OCI-LY7 (cell line): ENCODE data around the gene PTPRU. TPM values are rescaled to one million over a fixed set of nuclear protein-coding genes. Genes with fewer than 3 reads are reported as not detected.

Source experiments
- BruUV-seq: library from RNA; stranded (reverse); fragments of 400-500 nt; replicated peaks from 2 replicates; lab custom pipeline; 2021; lab: Mats Ljungman, UMichigan
- CTCF ChIA-PET: fragments of 300-600 bp; sonication (Branson Sonifier 250); formaldehyde crosslinking; loops from one replicate; lab custom pipeline; 2022; ENCODE audit warnings: antibody characterized with exemption; ENCODE audit not compliant: unreplicated experiment; lab: Charles Lee
- POLR2A ChIA-PET: fragments of 300-600 bp; sonication (Branson Sonifier 250); formaldehyde crosslinking; loops from one replicate; lab custom pipeline; 2022; ENCODE audit warnings: antibody characterized with exemption; lab: Charles Lee
- DNase-seq: peaks from one replicate; pipeline ENCODE4 v3.0.0-alpha.2; 2015; ENCODE audit warnings: low spot score
- H2AFZ ChIP-seq: fragments of 200-600 bp; sonication (generic), shearing (Covaris generic); 2 replicates; pipeline ENCODE4 v1.6.1; 2014; ENCODE audit warnings: mild to moderate bottlenecking, antibody characterized with exemption, low read length, moderate library complexity
- H3K27ac ChIP-seq: fragments of 200-600 bp; sonication (generic); 2 replicates; pipeline ENCODE4 v1.5.1; 2014; ENCODE audit warnings: mixed run types, low read depth, mild to moderate bottlenecking, moderate library complexity, low read length, inconsistent platforms; ENCODE audit not compliant: poor library complexity, severe bottlenecking
- H3K36me3 ChIP-seq: fragments of 200-600 bp; sonication (generic); 2 replicates; pipeline ENCODE4 v1.6.1; 2014; ENCODE audit warnings: mild to moderate bottlenecking, antibody characterized with exemption, low read length, moderate library complexity, mixed read lengths; ENCODE audit not compliant: insufficient read depth
- H3K4me1 ChIP-seq: fragments of 200-600 bp; sonication (generic); 2 replicates; pipeline ENCODE4 v1.5.1; 2014; ENCODE audit warnings: mild to moderate bottlenecking, low read length; ENCODE audit not compliant: insufficient read depth, poor library complexity, severe bottlenecking
- H3K4me2 ChIP-seq: fragments of 200-600 bp; sonication (generic); 2 replicates; pipeline ENCODE4 v1.6.1; 2014; ENCODE audit warnings: mild to moderate bottlenecking, low read length
- H3K4me3 ChIP-seq: fragments of 200-600 bp; sonication (generic); 2 replicates; pipeline ENCODE4 v1.5.1; 2014; ENCODE audit warnings: mild to moderate bottlenecking, low read depth, low read length; ENCODE audit not compliant: poor library complexity, severe bottlenecking
- H3K79me2 ChIP-seq: fragments of 200-600 bp; sonication (generic); 2 replicates; pipeline ENCODE4 v1.6.1; 2016; ENCODE audit warnings: low read depth, mild to moderate bottlenecking, low read length, moderate library complexity, mixed read lengths; ENCODE audit not compliant: insufficient read depth
- H3K9me2 ChIP-seq: fragments of 200-600 bp; sonication (generic); 2 replicates; pipeline ENCODE4 v1.6.1; 2016; ENCODE audit warnings: mild to moderate bottlenecking, low read length, mixed read lengths; ENCODE audit not compliant: insufficient read depth
- H3K9me3 ChIP-seq: fragments of 200-600 bp; sonication (generic); 2 replicates; pipeline ENCODE4 v1.6.1; 2014; ENCODE audit warnings: mild to moderate bottlenecking, mixed run types, low read length, mixed read lengths
- H4K20me1 ChIP-seq: fragments of 200-600 bp; sonication (generic); 2 replicates; pipeline ENCODE4 v1.6.1; 2014; ENCODE audit warnings: mild to moderate bottlenecking, antibody characterized with exemption, low read length, moderate library complexity, mixed read lengths; ENCODE audit not compliant: insufficient read depth
- CTCF ChIP-seq: fragments of 200-600 bp; sonication (generic); conservative IDR thresholded peaks from 2 replicates; pipeline ENCODE4 v1.5.1; 2014; ENCODE audit warnings: mild to moderate bottlenecking, antibody characterized with exemption, low read length, moderate library complexity, mixed read lengths
- EZH2phosphoT487 ChIP-seq: fragments of 200-600 bp; sonication (generic); IDR thresholded peaks from 2 replicates; pipeline ENCODE4 v1.6.1; 2018; ENCODE audit warnings: low read depth, borderline replicate concordance, mild to moderate bottlenecking, mixed run types, antibody characterized with exemption, low read length, moderate library complexity, mixed read lengths
- intact Hi-C: fragments of 100-400 bp; cut with micrococcal nuclease; formaldehyde crosslinking; loops from one replicate; pipeline ENCODE4 v1.10.0; 2022; ENCODE audit not compliant: unreplicated experiment
- total RNA-seq, 2 experiments: library from RNA; depleted of rRNA in 1 of 2; stranded (reverse); fragments of >200 nt in 1 of 2; shearing (Covaris generic) in 1 of 2; gene quantifications; 2 replicates each; pipeline ENCODE4 v1.2.3, GENCODE V29; 2014 to 2022

PTPRU gene
- total RNA-seq, 2 experiments from 2014 or later, result 2.5 to 4.6 TPM

DNA sequence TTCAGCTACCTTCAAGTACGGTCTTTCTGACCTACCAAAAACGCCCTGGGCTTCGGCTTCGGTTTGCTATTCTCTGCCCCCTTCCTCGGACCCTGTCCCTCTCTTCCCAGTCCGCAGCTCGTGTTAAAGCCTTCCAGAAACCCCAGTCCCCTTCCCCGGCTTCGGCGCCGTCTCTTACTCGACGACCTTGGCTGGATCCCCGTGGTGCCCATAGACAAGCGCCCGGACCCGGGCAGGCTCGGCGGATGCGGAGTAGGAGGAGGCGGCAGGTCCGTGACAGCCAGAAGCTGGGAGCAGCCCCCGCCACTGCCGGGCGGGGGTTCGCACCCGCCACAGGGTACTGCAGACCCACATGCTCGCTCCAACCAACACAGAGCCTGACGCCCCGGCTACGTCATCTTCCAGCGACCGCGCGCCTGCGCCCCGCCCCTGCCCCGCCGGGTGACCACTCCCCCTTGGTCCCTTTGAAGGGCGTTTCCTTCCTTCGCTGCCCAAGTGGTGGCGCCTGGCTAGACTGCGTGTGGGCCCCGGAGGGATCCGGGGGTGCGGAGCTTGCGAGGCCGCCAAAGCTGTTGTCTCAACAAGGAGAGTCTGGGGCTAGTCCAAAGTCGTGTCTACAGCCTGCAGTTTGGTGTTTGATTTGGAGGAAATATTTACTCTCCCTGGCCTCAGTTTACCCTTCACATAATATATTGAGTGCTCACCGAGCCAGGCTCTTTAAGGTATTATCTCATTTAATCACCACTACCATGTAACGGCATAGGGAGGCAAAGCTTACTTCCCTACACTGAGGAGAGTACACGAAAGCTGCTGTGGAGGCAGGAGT is 5.6 kb upstream of the PTPRU start, which contains the start of gene MECR:
Gene MECR, minus strand, starts transcription at position 382 of the 826 bp plus-strand sequence. Its CDS starts 28 bp downstream, at position 354.
- no peak for TF ChIP-seq EZH2phosphoT487
- TF ChIP-seq CTCF, result peak; percentile 64
- DNase-seq, result peak; percentile 94
- H3K4me1 ChIP-seq, result peaks cover 18% of the 10 kb centered on the region
- peak within 1 kb of the TSS; percentile 91 for H3K4me2 ChIP-seq
- peaks cover 9% of the 10 kb centered on the region; the same call in 1 of the 2 replicates for H3K79me2 ChIP-seq
- H3K4me3 ChIP-seq, result peak within 1 kb of the TSS; percentile 97
- no TSS peak for BruUV-seq
- H3K27ac ChIP-seq, result no peak within 1 kb of the TSS
- ChIA-PET CTCF (interaction anchor here (0.5 kb wide), 1 partner anchor 1968 kb away, joined by 3 read pairs; no protein-coding TSS in a partner anchor), POLR2A (interaction anchor here (0.5 to 1.0 kb wide), 3 partner anchors 49 to 286 kb away, joined by 3 read pairs; partner anchors contain the start of gene SRSF4)
- H3K9me2 ChIP-seq, result no peaks in the 10 kb centered on the region
- no peaks in the 10 kb centered on the region for H3K36me3 ChIP-seq
- peak within 1 kb of the TSS; percentile 98 for H2AFZ ChIP-seq
- H3K9me3 ChIP-seq, result no peaks in the 10 kb centered on the region
- intact Hi-C loops, result loop anchor here (10.0 kb wide), 1 partner anchor 94 kb away; no protein-coding TSS in a partner anchor
- no peaks in the 10 kb centered on the region for H4K20me1 ChIP-seq

DNA sequence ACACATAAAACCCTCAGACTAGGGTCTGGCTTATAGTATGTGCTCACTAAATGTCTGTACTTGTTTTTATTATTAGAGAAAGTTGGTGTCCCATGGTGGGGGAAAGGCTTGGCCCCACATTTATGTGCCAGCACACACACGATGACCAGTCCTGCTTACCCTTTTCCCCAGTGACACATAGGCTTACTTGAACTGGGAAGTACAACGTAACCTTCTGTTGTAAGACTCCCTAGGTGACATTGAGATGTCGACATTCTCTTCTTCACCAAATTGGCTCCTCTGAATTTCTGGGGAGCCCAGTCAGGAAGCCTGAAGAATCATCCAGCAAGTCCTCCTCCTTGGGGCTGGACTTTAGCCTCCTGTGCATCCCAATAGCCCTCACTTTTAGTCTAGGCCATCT is 3.9 kb upstream of the PTPRU start:
- CTCF ChIA-PET, result interaction anchor here (1.2 kb wide), 1 partner anchor 51 kb away, joined by 3 read pairs; the partner anchor contains the start of gene SRSF4
- H3K4me1 ChIP-seq, result peaks cover 28% of the 10 kb centered on the region
- TF ChIP-seq CTCF (no peak), EZH2phosphoT487 (no peak)
- no peaks in the 10 kb centered on the region for H3K36me3 ChIP-seq
- no peak overlapping the region for H3K27ac ChIP-seq
- H3K79me2 ChIP-seq, result peaks cover 9% of the 10 kb centered on the region; the same call in 1 of the 2 replicates
- no peak overlapping the region for H3K4me2 ChIP-seq
- BruUV-seq, result no TSS peak
- H3K4me3 ChIP-seq, result no peak overlapping the region
- no peak overlapping the region for H2AFZ ChIP-seq
- no peaks in the 10 kb centered on the region for H3K9me2 ChIP-seq
- intact Hi-C loops, result loop anchor here (10.0 kb wide), 1 partner anchor 92 kb away; no protein-coding TSS in a partner anchor
- no peaks in the 10 kb centered on the region for H4K20me1 ChIP-seq
- DNase-seq, result no peak
- POLR2A ChIA-PET, result interaction anchor here (0.6 kb wide), 2 partner anchors 41 to 358 kb away, joined by 3 to 4 read pairs; no protein-coding TSS in a partner anchor
- H3K9me3 ChIP-seq, result no peaks in the 10 kb centered on the region
